Measurements from ENCODE around the gene EXOC6B. TPM values are rescaled to one million over a fixed set of nuclear protein-coding genes. Genes with fewer than 3 reads are reported as not detected.
A peak's percentile ranks its signal among the peaks of the same experiment; 100 is the strongest.

The EXOC6B gene
- polyA plus RNA-seq, 2 of the 4 experiments (the other 2 are of a cell fraction), result 15.5 to 24.7 TPM

DNA sequence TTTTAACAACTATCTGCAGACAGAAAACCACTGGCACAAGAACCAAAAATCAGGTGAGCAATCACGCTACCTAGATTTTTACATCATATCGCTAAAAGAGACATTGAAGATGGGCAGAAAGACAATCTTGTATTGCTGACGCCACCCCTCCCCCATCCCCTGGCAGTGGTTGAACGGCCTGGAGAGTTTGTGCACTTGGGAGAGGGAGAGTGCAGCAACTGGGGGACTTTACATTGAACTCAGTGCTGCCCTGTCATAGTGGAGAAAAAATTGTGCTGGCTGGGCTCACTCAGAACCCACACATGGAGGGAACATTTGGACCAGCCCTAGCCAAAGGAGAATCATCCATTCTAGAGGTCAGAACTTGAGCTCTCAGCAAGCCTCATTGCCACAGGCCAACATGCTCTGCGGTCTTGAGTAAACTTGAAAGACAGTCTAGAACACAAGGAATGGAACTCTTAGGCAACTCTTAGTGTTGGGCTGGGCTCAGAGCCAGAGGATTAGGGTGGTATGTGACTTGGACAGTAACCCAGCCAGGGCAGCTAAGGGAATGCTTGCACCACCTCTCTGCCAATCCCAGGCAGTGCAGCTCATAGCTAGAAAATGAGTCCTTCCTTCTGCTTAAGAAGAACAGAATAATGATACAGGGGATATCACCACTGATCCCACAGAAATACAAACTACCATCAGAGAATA, 458.2 kb downstream of the EXOC6B start (continued):
- TF ChIP-seq, protein P1, sequence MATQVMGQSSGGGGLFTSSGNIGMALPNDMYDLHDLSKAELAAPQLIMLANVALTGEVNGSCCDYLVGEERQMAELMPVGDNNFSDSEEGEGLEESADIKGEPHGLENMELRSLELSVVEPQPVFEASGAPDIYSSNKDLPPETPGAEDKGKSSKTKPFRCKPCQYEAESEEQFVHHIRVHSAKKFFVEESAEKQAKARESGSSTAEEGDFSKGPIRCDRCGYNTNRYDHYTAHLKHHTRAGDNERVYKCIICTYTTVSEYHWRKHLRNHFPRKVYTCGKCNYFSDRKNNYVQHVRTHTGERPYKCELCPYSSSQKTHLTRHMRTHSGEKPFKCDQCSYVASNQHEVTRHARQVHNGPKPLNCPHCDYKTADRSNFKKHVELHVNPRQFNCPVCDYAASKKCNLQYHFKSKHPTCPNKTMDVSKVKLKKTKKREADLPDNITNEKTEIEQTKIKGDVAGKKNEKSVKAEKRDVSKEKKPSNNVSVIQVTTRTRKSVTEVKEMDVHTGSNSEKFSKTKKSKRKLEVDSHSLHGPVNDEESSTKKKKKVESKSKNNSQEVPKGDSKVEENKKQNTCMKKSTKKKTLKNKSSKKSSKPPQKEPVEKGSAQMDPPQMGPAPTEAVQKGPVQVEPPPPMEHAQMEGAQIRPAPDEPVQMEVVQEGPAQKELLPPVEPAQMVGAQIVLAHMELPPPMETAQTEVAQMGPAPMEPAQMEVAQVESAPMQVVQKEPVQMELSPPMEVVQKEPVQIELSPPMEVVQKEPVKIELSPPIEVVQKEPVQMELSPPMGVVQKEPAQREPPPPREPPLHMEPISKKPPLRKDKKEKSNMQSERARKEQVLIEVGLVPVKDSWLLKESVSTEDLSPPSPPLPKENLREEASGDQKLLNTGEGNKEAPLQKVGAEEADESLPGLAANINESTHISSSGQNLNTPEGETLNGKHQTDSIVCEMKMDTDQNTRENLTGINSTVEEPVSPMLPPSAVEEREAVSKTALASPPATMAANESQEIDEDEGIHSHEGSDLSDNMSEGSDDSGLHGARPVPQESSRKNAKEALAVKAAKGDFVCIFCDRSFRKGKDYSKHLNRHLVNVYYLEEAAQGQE (IDR thresholded peaks at IDR 0.05), result no peak
- TF ChIP-seq GATA3 (IDR thresholded peaks at IDR 0.05; ENCODE audit: borderline replicate concordance), result peak; percentile 87

DNA sequence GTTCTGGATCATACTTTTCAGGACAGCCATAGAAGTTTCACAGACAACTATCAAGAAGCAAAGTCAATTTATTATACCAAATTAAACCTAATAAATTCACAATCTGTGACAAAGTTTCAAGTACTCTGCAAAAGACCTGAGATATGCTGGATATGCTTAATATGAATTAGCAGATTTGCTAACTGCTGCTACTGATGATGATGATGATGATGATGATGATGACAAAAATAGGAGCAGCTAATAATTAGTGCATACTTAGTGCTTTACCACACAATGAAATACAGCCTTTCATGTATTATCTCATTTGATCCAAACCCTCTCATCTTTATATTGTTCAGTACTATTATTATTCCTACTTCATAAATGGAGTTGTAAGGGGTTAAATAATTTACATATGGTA, 462.4 kb downstream of the EXOC6B start:
- H3K4me3 ChIP-seq, result no peak overlapping the region
- TF ChIP-seq ZSCAN20 (CRISPR knock-in tag; IDR thresholded peaks at IDR 0.05), result no peak
- TF ChIP-seq, protein P2, sequence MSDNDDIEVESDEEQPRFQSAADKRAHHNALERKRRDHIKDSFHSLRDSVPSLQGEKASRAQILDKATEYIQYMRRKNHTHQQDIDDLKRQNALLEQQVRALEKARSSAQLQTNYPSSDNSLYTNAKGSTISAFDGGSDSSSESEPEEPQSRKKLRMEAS (IDR thresholded peaks at IDR 0.05), result no peak
- no peak for TF ChIP-seq EHMT2 (IDR thresholded peaks at IDR 0.05; ENCODE audit: low read depth)
- no peak for TF ChIP-seq CHD4 (IDR thresholded peaks at IDR 0.05; ENCODE audit: borderline replicate concordance)
- TF ChIP-seq ZNF302 (CRISPR knock-in tag; IDR thresholded peaks at IDR 0.05), result no peak
- no peak for TF ChIP-seq NR3C1 (IDR thresholded peaks at IDR 0.05)
- no peak for TF ChIP-seq TFCP2L1 (CRISPR knock-in tag; IDR thresholded peaks at IDR 0.05)
- no peak for TF ChIP-seq HDAC2 (IDR thresholded peaks at IDR 0.05)
- no peak for TF ChIP-seq CEBPB (IDR thresholded peaks at IDR 0.05)
- TF ChIP-seq BHLHE40 (IDR thresholded peaks at IDR 0.05; ENCODE audit: low read depth, low read length), result no peak
- TF ChIP-seq, protein P3, sequence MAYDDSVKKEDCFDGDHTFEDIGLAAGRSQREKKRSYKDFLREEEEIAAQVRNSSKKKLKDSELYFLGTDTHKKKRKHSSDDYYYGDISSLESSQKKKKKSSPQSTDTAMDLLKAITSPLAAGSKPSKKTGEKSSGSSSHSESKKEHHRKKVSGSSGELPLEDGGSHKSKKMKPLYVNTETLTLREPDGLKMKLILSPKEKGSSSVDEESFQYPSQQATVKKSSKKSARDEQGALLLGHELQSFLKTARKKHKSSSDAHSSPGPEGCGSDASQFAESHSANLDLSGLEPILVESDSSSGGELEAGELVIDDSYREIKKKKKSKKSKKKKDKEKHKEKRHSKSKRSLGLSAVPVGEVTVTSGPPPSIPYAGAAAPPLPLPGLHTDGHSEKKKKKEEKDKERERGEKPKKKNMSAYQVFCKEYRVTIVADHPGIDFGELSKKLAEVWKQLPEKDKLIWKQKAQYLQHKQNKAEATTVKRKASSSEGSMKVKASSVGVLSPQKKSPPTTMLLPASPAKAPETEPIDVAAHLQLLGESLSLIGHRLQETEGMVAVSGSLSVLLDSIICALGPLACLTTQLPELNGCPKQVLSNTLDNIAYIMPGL (CRISPR knock-in tag; IDR thresholded peaks at IDR 0.05; ENCODE audit: borderline replicate concordance), result no peak
- TF ChIP-seq NFE2L2 (conservative IDR thresholded peaks at IDR 0.05; ENCODE audit: low read length), result no peak
- TF ChIP-seq RNF2 (IDR thresholded peaks at IDR 0.05; ENCODE audit: borderline replicate concordance, low read depth), result no peak
- TF ChIP-seq ZC3H11A (IDR thresholded peaks at IDR 0.05), result no peak
- no peak for TF ChIP-seq CBX2 (IDR thresholded peaks at IDR 0.05; ENCODE audit: borderline replicate concordance, low read depth)
- no peak for TF ChIP-seq EP300 (IDR thresholded peaks at IDR 0.05)
- no peak for TF ChIP-seq MAFK (IDR thresholded peaks at IDR 0.05; ENCODE audit: partially characterized antibody)
- TF ChIP-seq EHF (CRISPR knock-in tag; IDR thresholded peaks at IDR 0.05), result no peak
- TF ChIP-seq, protein P4, sequence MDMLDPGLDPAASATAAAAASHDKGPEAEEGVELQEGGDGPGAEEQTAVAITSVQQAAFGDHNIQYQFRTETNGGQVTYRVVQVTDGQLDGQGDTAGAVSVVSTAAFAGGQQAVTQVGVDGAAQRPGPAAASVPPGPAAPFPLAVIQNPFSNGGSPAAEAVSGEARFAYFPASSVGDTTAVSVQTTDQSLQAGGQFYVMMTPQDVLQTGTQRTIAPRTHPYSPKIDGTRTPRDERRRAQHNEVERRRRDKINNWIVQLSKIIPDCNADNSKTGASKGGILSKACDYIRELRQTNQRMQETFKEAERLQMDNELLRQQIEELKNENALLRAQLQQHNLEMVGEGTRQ (IDR thresholded peaks at IDR 0.05), result no peak
- ATAC-seq (no peak), DNase-seq (ENCODE audit: low read depth in 1 of 2, low spot score in 1 of 2) (no peak), FAIRE-seq (no peak)
- H3K4me2 ChIP-seq, result no peak overlapping the region
- no peaks in the 10 kb centered on the region for H3K9me3 ChIP-seq
- H3K27ac ChIP-seq, result no peak overlapping the region
- peaks cover 15% of the 10 kb centered on the region for H3K4me1 ChIP-seq
- POLR2A ChIA-PET, result no interaction called here
- CTCF ChIA-PET, result no interaction called here
